GM08714 (cell line): Measurements from ENCODE around the gene GALNT1.

Source experiments
- H3K4me3 ChIP-seq: fragments of 200-500 bp; sonication (Bioruptor generic); 2 replicates; pipeline ENCODE4 v1.5.1; 2014; ENCODE audit warnings: mild to moderate bottlenecking, low read length, inconsistent platforms
- ZNF274 ChIP-seq: IDR thresholded peaks from 2 replicates; pipeline ENCODE4 v1.6.1; 2012; ENCODE audit warnings: mild to moderate bottlenecking, low read depth, low read length

GALNT1 gene

GRCh38 chr18:35597758-35598157 lies 16.2 kb downstream of the GALNT1 start:
- TF ChIP-seq ZNF274: no peak
- H3K4me3 ChIP-seq: no peak overlapping the region

DNA sequence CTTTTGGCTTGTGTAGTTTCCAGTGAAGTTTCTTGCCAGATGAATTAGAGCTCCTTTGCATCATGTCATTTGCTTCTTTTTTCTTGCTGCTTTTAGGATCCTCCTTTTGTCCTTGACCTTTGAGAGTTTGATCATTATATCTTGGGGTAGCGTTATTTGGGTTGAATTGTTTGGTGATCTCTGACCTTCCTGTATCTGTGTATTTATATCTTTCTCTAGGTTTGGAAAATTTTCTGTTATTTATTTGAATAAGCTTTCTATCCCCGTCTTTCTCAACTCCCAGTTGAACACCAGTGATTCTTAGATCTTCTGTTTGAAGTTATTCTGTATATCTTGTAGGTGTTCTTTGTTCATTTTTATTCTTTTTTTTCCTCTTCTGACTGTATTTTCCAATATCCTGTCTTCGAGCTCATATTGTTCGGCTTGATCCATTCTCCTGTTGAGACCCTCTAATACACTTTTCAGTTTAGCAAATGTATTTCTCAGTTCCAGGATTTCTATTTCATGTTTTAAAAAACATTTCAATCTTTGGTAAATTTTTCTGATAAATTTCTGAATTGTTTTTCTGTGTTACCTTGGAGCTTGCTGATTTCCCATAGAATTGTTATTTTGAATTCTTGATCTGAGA lies 20.8 kb downstream of the GALNT1 start:
- TF ChIP-seq ZNF274: no peak
- no peak overlapping the region for H3K4me3 ChIP-seq

- no peak overlapping the region for H3K4me3 ChIP-seq
- TF ChIP-seq ZNF274: no peak
These were observed 21.5 kb downstream of the GALNT1 start for GRCh38 chr18:35603008-35603407.

DNA sequence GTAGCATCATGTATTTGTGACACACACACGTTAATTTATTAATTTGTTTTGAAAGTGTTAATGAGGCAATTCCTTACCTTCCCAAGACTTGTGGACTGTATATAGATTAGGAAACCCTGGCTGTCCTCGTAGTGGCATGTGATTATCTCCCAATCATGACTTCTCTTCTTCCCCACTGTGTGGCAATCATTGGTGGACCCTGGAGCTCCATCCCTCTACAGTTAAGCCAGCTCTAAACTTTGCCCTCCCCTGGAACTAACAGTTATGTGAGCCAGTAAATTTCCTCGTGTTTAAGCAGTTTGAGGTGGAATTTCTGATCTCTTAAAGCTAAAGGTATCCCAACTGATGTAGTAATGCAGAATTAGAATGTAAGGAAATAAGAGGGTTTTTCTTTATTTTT lies 22.0 kb downstream of the GALNT1 start:
- H3K4me3 ChIP-seq: no peak overlapping the region
- no peak for TF ChIP-seq ZNF274

- no peak for TF ChIP-seq ZNF274
- no peak overlapping the region for H3K4me3 ChIP-seq
These were observed 22.8 kb downstream of the GALNT1 start for GRCh38 chr18:35604369-35604768.

DNA sequence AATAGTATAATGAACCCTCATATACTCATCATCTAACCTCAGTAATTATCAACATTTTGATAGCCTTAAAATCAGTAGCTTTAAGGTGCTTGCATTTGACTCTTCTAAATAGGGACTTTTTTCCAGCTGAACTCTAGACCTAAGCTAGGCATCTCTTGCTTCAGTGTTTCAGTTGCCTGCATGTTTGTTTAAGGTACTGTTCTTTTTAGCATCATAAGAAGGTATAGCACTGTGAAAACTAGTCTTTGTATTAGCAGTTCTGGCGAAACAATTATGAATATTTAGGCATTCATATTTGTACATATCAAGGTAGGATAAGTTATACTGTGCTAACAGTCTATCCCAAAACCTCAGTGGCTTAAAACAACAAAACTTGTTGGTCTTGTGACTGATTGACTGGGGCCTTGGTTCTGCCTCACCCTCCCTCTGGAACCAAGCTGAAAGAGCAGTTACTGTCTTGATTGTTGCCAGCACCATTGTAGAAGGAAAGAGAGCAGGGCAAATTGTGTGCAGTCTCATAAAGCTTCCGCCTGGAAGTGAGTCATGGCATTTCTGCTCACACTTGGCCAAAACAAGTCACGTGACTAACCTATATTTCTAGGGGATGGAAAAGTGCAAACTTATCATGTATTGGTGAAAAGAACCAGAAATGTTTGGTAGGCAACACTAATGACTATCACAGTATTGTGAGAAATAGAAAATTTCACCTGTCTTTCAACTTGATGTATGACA lies 24.3 kb downstream of the GALNT1 start:
- TF ChIP-seq ZNF274: no peak
- H3K4me3 ChIP-seq: no peak overlapping the region

DNA sequence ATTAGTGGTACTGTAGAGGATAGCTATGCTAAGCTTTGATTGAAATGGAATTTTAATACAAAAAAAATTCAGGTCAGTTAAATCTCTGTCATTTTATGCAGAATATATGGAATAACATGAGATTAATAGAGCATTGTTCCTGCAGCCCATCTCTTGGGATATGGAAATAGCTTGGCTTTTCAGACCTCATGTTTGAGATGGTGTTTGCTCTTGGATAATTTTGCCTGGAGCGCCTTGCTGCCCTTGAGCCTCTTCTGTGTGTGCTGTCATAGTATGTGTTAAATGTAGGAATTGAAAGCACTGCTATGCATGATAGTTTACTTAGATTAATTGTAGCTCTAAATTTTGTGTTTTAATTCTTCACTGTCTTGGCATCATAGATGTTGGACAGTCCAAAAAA lies 27.7 kb downstream of the GALNT1 start:
- no peak for TF ChIP-seq ZNF274
- no peak overlapping the region for H3K4me3 ChIP-seq

GRCh38 chr18:35610089-35610488 lies 28.5 kb downstream of the GALNT1 start:
- TF ChIP-seq ZNF274: no peak
- H3K4me3 ChIP-seq: no peak overlapping the region

DNA sequence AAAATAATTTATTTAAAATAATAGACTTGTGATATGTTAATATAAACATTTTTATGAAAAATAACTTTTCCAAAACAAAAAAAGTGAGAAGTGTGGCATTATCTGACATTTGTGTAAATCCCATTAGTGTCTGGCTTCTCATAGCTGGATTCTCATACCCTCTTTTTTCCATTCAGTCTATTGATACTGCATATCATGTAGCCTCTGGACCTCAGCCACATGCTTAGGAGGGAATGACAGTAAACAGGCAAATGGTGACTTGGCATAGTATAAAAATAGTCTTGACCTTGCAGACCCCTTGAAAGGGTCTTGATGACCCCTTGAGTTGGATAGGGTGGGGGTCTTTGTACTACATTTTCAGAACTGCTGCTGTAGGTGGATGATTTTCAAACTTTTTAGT lies 29.2 kb downstream of the GALNT1 start:
- H3K4me3 ChIP-seq: no peak overlapping the region
- no peak for TF ChIP-seq ZNF274

- TF ChIP-seq ZNF274: no peak
These were observed 30.0 kb downstream of the GALNT1 start for GRCh38 chr18:35611518-35611917.

DNA sequence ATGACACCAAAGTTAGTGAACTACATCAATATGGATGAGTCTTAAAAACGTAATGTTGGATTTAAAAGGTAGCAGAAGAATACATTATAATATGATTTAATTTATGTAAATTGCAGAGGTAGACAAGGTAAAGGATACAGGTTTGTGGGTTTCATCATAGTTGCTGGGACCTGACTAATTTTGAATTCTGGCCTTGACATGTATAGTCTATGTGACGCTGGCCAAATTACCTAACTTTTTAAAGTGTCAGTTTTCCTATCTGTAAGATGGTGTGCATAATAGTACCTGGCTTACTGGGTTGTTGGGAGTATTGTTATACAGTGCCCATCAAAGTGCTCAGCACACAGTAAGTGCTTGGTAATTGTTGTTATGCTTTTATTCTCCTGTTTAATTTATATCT lies 34.5 kb downstream of the GALNT1 start:
- no peak for TF ChIP-seq ZNF274
- peak overlapping the region; percentile 68; the same call in 1 of the 2 replicates for H3K4me3 ChIP-seq

More at GRCh38 chr18:35611518-35611917, 30.0 kb downstream of the GALNT1 start:
- H3K4me3 ChIP-seq: no peak overlapping the region

DNA sequence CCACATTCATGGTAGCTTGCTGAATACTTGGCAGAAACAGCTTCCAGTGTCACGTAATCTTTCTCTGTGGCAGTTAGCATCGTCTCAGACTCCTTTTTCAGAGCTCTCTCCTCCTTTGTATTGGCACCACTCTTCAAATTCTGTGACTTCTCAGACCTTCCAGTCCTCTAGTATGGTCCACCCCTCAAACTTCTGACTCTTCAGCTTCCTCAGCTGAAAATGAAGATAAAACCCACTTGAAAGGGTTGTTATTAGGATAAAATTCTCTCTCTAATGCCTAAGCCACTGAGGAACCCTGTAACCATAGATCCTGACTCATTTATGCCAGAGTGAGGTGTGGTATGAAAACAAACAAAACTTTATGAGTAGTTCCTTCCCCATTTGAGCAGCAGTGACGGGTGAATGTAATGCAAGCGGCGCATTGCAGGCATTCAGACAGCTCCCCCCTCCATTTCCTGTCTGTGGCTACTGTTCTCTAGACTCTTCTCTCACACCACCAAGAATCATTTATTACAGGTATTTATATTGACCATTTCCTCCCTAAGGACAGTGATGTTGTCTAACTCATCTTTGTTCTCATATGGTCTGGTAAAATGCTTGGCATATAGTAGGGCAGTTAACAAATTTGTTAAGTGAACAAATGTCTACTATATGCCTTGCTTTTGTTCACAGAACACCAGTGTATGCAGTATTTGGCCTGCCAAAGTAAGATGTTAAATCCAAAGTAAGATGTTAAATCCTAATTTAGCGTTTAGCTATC lies 35.3 kb downstream of the GALNT1 start:
- no peak for TF ChIP-seq ZNF274
- peak overlapping the region; percentile 68 for H3K4me3 ChIP-seq

- TF ChIP-seq ZNF274: no peak
- no peak overlapping the region for H3K4me3 ChIP-seq
These were observed 36.3 kb downstream of the GALNT1 start for GRCh38 chr18:35617865-35618264.

- TF ChIP-seq ZNF274: no peak
- no peak overlapping the region for H3K4me3 ChIP-seq
These were observed 36.7 kb downstream of the GALNT1 start for GRCh38 chr18:35618289-35618688.

DNA sequence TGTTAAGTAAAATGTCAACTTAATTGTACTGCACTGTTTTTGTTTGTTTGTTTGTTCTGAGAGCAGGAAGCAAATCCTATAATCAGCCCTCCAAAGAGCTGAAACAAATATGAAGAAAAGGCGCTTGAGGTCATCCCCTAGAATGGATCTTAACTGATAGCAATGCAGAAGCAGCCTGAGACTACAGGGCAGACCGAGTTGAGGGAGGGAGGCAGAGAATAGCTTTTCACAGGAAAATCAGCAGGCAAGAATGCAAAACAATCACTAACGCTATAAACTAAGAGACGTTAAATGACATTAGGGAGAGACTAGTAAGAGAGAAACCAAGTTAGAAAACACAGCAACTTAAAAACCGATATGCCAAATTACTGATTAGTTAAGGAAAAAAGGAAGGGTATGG lies 37.2 kb downstream of the GALNT1 start:
- no peak for TF ChIP-seq ZNF274
- no peak overlapping the region for H3K4me3 ChIP-seq

DNA sequence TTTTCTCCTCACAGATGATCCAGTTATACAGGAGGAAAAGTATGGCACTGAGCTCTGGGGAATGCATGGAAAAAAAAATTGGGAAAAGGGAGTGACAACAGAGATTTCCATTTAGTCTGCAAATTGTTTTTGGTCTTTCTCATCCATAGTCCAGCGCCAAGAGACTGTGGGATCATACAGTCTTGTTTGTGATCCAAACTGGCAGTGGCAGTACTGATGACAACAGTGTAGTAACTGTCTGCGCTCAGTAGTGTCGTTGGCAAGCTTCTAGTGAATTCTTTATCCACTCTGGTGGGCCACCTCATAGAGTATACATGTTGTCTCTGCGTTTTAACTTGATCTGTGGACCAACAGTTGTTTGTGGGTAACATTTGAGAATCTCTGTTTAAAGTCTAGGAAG lies 37.9 kb downstream of the GALNT1 start:
- no peak for TF ChIP-seq ZNF274
- no peak overlapping the region for H3K4me3 ChIP-seq
